ENCODE results near the gene ADAM17.

Gene ADAM17

GRCh38 chr2:9527995-9528787 is 27.4 kb downstream of the ADAM17 start:
- no peak overlapping the region for H3K4me3 ChIP-seq (replicated peaks; ENCODE audit: low read depth, low read length)
- H3K36me3 ChIP-seq (ENCODE audit: control insufficient read depth, insufficient read depth, low read length) = peaks cover 3% of the 10 kb centered on the region
- DNase-seq (ENCODE audit: extremely low read depth, insufficient read length) = no peak
- no peaks in the 10 kb centered on the region for H3K27me3 ChIP-seq (replicated peaks; ENCODE audit: control insufficient read depth, insufficient read depth, low read length)
- TF ChIP-seq CTCF (IDR thresholded peaks at IDR 0.05; ENCODE audit: insufficient read depth, low read length, poor library complexity, severe bottlenecking) = no peak

- no peaks in the 10 kb centered on the region for H3K27me3 ChIP-seq (replicated peaks; ENCODE audit: control insufficient read depth, insufficient read depth, low read length)
- no peak for TF ChIP-seq CTCF (IDR thresholded peaks at IDR 0.05; ENCODE audit: insufficient read depth, low read length, poor library complexity, severe bottlenecking)
- DNase-seq (ENCODE audit: extremely low read depth, insufficient read length) = no peak
- H3K36me3 ChIP-seq (ENCODE audit: control insufficient read depth, insufficient read depth, low read length) = peaks cover 4% of the 10 kb centered on the region
- no peak overlapping the region for H3K4me3 ChIP-seq (replicated peaks; ENCODE audit: low read depth, low read length)
Measured at GRCh38 chr2:9525266-9525665, 30.4 kb downstream of the ADAM17 start.

GRCh38 chr2:9524291-9524690 is 31.3 kb downstream of the ADAM17 start:
- no peak for DNase-seq (ENCODE audit: extremely low read depth, insufficient read length)
- Histone ChIP-seq H3K4me3 (replicated peaks; ENCODE audit: low read depth, low read length) (no peak overlapping the region), H3K27me3 (replicated peaks; ENCODE audit: control insufficient read depth, insufficient read depth, low read length) (no peaks in the 10 kb centered on the region), H3K36me3 (ENCODE audit: control insufficient read depth, insufficient read depth, low read length) (peaks cover 4% of the 10 kb centered on the region)
- no peak for TF ChIP-seq CTCF (IDR thresholded peaks at IDR 0.05; ENCODE audit: insufficient read depth, low read length, poor library complexity, severe bottlenecking)

- Histone ChIP-seq H3K36me3 (ENCODE audit: control insufficient read depth, insufficient read depth, low read length) (peaks cover 13% of the 10 kb centered on the region), H3K4me3 (replicated peaks; ENCODE audit: low read depth, low read length) (no peak overlapping the region), H3K27me3 (replicated peaks; ENCODE audit: control insufficient read depth, insufficient read depth, low read length) (no peaks in the 10 kb centered on the region)
- no peak for DNase-seq (ENCODE audit: extremely low read depth, insufficient read length)
- no peak for TF ChIP-seq CTCF (IDR thresholded peaks at IDR 0.05; ENCODE audit: insufficient read depth, low read length, poor library complexity, severe bottlenecking)
Measured at GRCh38 chr2:9519250-9519649, 36.4 kb downstream of the ADAM17 start.

GRCh38 chr2:9518780-9519179 is 36.9 kb downstream of the ADAM17 start:
- no peak overlapping the region for H3K4me3 ChIP-seq (replicated peaks; ENCODE audit: low read depth, low read length)
- H3K27me3 ChIP-seq (replicated peaks; ENCODE audit: control insufficient read depth, insufficient read depth, low read length) = no peaks in the 10 kb centered on the region
- peaks cover 13% of the 10 kb centered on the region for H3K36me3 ChIP-seq (ENCODE audit: control insufficient read depth, insufficient read depth, low read length)
- no peak for TF ChIP-seq CTCF (IDR thresholded peaks at IDR 0.05; ENCODE audit: insufficient read depth, low read length, poor library complexity, severe bottlenecking)
- DNase-seq (ENCODE audit: extremely low read depth, insufficient read length) = no peak

Measured in GM06990 (cell line).